Spleen (tissue), 7 donors: ENCODE results near the gene ST3GAL4.

Experiments used
- CTCF ChIP-seq, 11 experiments: fragments of 200-600 bp in 7 of 11; fragments of 450-650 bp in 4 of 11; sonication (generic) in 4 of 11; IDR thresholded peaks in 8 of 11; conservative IDR thresholded peaks in 3 of 11; 1 replicate in 7 of 11; 2 replicates in 4 of 11; pipeline versions ENCODE4 v1.4.0 to v1.8.0; 2016 to 2021; ENCODE audit warnings: antibody characterized with exemption in 11 of 11, inconsistent platforms in 4 of 11, mild to moderate bottlenecking in 1 of 11
- POLR2A ChIP-seq, 3 donors: fragments of 450-650 bp; IDR thresholded peaks; one replicate each; pipeline ENCODE4 v1.5.1; 2017; ENCODE audit warnings: antibody characterized with exemption in 3 of 3, mild to moderate bottlenecking in 1 of 3
- POLR2AphosphoS5 ChIP-seq, 3 donors: sonication (generic); formaldehyde crosslinking; IDR thresholded peaks; one replicate each; pipeline ENCODE4 v1.5.1; 2017; ENCODE audit warnings: antibody characterized with exemption in 3 of 3
- donor health status: DM: no; HTN: no; CAD: no; lungs with moderate emphysema.
- donor health status: DM: no; HTN: no; CAD: no.
- donor health status: DM: no; HTN: no; CAD: no.

DNA sequence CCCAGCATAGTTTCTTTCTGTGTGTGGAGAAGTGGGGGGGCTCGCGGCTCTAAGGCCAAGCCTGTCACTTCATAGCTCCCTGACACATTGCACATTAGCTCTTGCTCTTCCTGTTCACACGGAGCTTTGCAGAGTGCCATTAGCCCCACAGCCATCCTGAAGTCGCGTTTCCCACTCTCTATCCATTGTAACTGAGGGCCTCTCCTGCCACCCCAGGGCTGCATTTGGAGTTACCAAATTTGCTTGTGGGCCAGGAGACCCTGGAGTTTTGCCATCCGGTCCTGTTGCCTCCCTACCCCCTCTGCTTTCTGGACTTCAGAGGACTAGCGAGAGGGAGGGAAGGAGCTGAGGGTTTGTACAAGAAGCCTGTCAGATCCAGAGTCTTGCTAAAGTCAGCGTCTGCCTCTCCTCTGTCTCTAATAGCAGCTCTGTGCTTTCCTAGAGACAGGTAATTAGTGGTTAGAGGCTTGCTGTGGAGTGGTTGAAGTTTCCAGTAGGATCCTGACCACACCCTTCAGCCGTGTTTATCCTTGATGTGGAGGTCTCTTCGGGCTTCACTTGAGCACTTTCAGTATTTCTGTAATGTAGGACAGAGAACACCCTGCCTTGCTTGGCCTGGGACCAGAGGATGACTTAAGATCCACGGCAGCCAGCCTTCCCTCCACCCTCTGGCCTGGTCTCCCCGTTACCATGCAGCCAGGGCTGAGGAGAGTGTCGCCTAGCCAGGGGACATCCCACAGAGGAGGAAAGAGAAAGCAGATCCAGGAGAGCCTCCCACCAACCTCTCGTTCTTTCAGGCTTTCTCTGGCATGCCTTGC lies 37.5 kb upstream of the ST3GAL4 start:
- TF ChIP-seq CTCF (IDR thresholded peaks at IDR 0.05 in 8 of 11, conservative IDR thresholded peaks at IDR 0.05 in 3 of 11), result no peak
- TF ChIP-seq POLR2A (IDR thresholded peaks at IDR 0.05), result no peak
- peak in 2 of 3 donors; percentile 8 to 62 for TF ChIP-seq POLR2AphosphoS5 (IDR thresholded peaks at IDR 0.05)
